Measurements from ENCODE around the gene CNTF.

Gene CNTF

GRCh38 chr11:58577555-58578135 lies 44.8 kb upstream of the CNTF start:
- POLR2A ChIA-PET, result interaction anchor here (0.5 to 2.2 kb wide), 7 partner anchors 9 to 1222 kb away, joined by 3 to 13 read pairs (median 4); no protein-coding TSS in a partner anchor
- peaks cover 0 to 9% (median 2%) of the 10 kb centered on the region in 4 experiments for H3K36me3 ChIP-seq (ENCODE audit: control insufficient read depth in 4 of 4, insufficient read depth in 4 of 4, low read length in 3 of 4)
- H3K27ac ChIP-seq (ENCODE audit: insufficient read depth in 1 of 2, low read depth in 1 of 2, low read length in 2 of 2, poor library complexity in 1 of 2, severe bottlenecking in 2 of 2), result peak overlapping the region; percentile 100
- peaks cover 0 to under 1% (median 0%) of the 10 kb centered on the region in 5 experiments for H3K9me3 ChIP-seq (ENCODE audit: control extremely low read depth in 1 of 5, control insufficient read depth in 4 of 5, insufficient read depth in 2 of 5, low read depth in 1 of 5, low read length in 4 of 5)
- peak overlapping the region; percentile 48 to 96 (median 92) for H3K4me3 ChIP-seq (ENCODE audit: control insufficient read depth in 1 of 7, extremely low read depth in 1 of 7, insufficient read depth in 4 of 7, low read depth in 2 of 7, low read length in 6 of 7)
- CTCF ChIA-PET, result interaction anchor here (0.7 to 3.9 kb wide), 11 partner anchors 10 to 614 kb away, joined by 3 to 38 read pairs (median 3); no protein-coding TSS in a partner anchor
- peaks cover 55 to 74% (median 66%) of the 10 kb centered on the region in 4 experiments for H3K4me1 ChIP-seq (ENCODE audit: control extremely low read depth in 1 of 4, control insufficient read depth in 4 of 4, insufficient read depth in 4 of 4, low read length in 3 of 4)
- peak; percentile 98 to 99 (median 99) for DNase-seq
- no peaks in the 10 kb centered on the region for H3K27me3 ChIP-seq (replicated peaks in 2 of 5; ENCODE audit: control insufficient read depth in 4 of 5, insufficient read depth in 5 of 5, low read length in 4 of 5)
- 0% methylated on average over 17 of the region's 21 CpGs for WGBS (ENCODE audit: insufficient coverage)

- Histone ChIP-seq H3K36me3 (ENCODE audit: control insufficient read depth in 4 of 4, insufficient read depth in 4 of 4, low read length in 3 of 4) (peaks cover 0 to 9% (median 2%) of the 10 kb centered on the region in 4 experiments), H3K4me3 (ENCODE audit: control insufficient read depth in 1 of 7, extremely low read depth in 1 of 7, insufficient read depth in 4 of 7, low read depth in 2 of 7, low read length in 6 of 7) (peak overlapping the region; percentile 48 to 96 (median 92)), H3K9me3 (ENCODE audit: control extremely low read depth in 1 of 5, control insufficient read depth in 4 of 5, insufficient read depth in 2 of 5, low read depth in 1 of 5, low read length in 4 of 5) (peaks cover 0 to 1% (median 0%) of the 10 kb centered on the region in 5 experiments), H3K27ac (ENCODE audit: insufficient read depth in 1 of 2, low read depth in 1 of 2, low read length in 2 of 2, poor library complexity in 1 of 2, severe bottlenecking in 2 of 2) (peak overlapping the region; percentile 100), H3K27me3 (replicated peaks in 2 of 5; ENCODE audit: control insufficient read depth in 4 of 5, insufficient read depth in 5 of 5, low read length in 4 of 5) (no peaks in the 10 kb centered on the region), H3K4me1 (ENCODE audit: control extremely low read depth in 1 of 4, control insufficient read depth in 4 of 4, insufficient read depth in 4 of 4, low read length in 3 of 4) (peaks cover 52 to 73% (median 63%) of the 10 kb centered on the region in 4 experiments)
- WGBS (ENCODE audit: insufficient coverage), result 0% methylated on average over 30 of the region's 33 CpGs
- ChIA-PET CTCF (interaction anchor here (1.0 to 3.9 kb wide), 5 partner anchors 10 to 50 kb away, joined by 3 to 38 read pairs (median 31); no protein-coding TSS in a partner anchor), POLR2A (interaction anchor here (0.5 to 2.2 kb wide), 7 partner anchors 10 to 1222 kb away, joined by 3 to 13 read pairs (median 4); no protein-coding TSS in a partner anchor)
- peak; percentile 93 to 97 (median 95) for DNase-seq
Measured at GRCh38 chr11:58578136-58578634, 44.3 kb upstream of the CNTF start.

GRCh38 chr11:58578635-58579191 lies 43.8 kb upstream of the CNTF start, which contains the start of gene ZFP91:
Gene ZFP91 (plus strand): TSS chr11:58579063. CDS start chr11:58579282, 219 bp downstream.
- H3K4me1 ChIP-seq (ENCODE audit: control extremely low read depth in 1 of 4, control insufficient read depth in 4 of 4, insufficient read depth in 4 of 4, low read length in 3 of 4), result peaks cover 46 to 67% (median 58%) of the 10 kb centered on the region in 4 experiments
- H3K27me3 ChIP-seq (replicated peaks in 2 of 5; ENCODE audit: control insufficient read depth in 4 of 5, insufficient read depth in 5 of 5, low read length in 4 of 5), result no peaks in the 10 kb centered on the region
- under 1% methylated on average over 17 of the region's 51 CpGs for WGBS (ENCODE audit: insufficient coverage)
- H3K4me3 ChIP-seq (ENCODE audit: control insufficient read depth in 1 of 7, extremely low read depth in 1 of 7, insufficient read depth in 4 of 7, low read depth in 2 of 7, low read length in 6 of 7), result peak within 1 kb of the TSS; percentile 87 to 96 (median 92)
- ChIA-PET POLR2A (interaction anchor here (0.7 to 2.2 kb wide), 3 partner anchors 11 to 51 kb away, joined by 3 to 13 read pairs (median 7); no protein-coding TSS in a partner anchor), CTCF (interaction anchor here (3.4 kb wide), 1 partner anchor 11 kb away, joined by 31 read pairs; no protein-coding TSS in a partner anchor)
- peaks cover 0 to 9% (median 2%) of the 10 kb centered on the region in 4 experiments for H3K36me3 ChIP-seq (ENCODE audit: control insufficient read depth in 4 of 4, insufficient read depth in 4 of 4, low read length in 3 of 4)
- peak; percentile 99 to 100 (median 99) for DNase-seq
- peaks cover 0 to 1% (median 0%) of the 10 kb centered on the region in 5 experiments for H3K9me3 ChIP-seq (ENCODE audit: control extremely low read depth in 1 of 5, control insufficient read depth in 4 of 5, insufficient read depth in 2 of 5, low read depth in 1 of 5, low read length in 4 of 5)
- peak within 1 kb of the TSS; percentile 100 for H3K27ac ChIP-seq (ENCODE audit: insufficient read depth in 1 of 2, low read depth in 1 of 2, low read length in 2 of 2, poor library complexity in 1 of 2, severe bottlenecking in 2 of 2)

- Histone ChIP-seq H3K4me3 (ENCODE audit: control insufficient read depth in 1 of 7, extremely low read depth in 1 of 7, insufficient read depth in 4 of 7, low read depth in 2 of 7, low read length in 6 of 7) (peak overlapping the region; percentile 77 to 92 (median 89)), H3K9me3 (ENCODE audit: control extremely low read depth in 1 of 5, control insufficient read depth in 4 of 5, insufficient read depth in 2 of 5, low read depth in 1 of 5, low read length in 4 of 5) (peaks cover 0 to 1% (median 0%) of the 10 kb centered on the region in 5 experiments), H3K27ac (ENCODE audit: insufficient read depth in 1 of 2, low read depth in 1 of 2, low read length in 2 of 2, poor library complexity in 1 of 2, severe bottlenecking in 2 of 2) (peak overlapping the region; percentile 98 to 100), H3K4me1 (ENCODE audit: control extremely low read depth in 1 of 4, control insufficient read depth in 4 of 4, insufficient read depth in 4 of 4, low read length in 3 of 4) (peaks cover 39 to 62% (median 52%) of the 10 kb centered on the region in 4 experiments), H3K27me3 (replicated peaks in 2 of 5; ENCODE audit: control insufficient read depth in 4 of 5, insufficient read depth in 5 of 5, low read length in 4 of 5) (no peaks in the 10 kb centered on the region), H3K36me3 (ENCODE audit: control insufficient read depth in 4 of 4, insufficient read depth in 4 of 4, low read length in 3 of 4) (peaks cover 0 to 9% (median 2%) of the 10 kb centered on the region in 4 experiments)
- peak; percentile 95 to 97 (median 97) for DNase-seq
- WGBS (ENCODE audit: insufficient coverage), result 0% methylated on average over 67 of the region's 78 CpGs
- POLR2A ChIA-PET, result interaction anchor here (1.0 to 2.0 kb wide), 2 partner anchors 12 to 50 kb away, joined by 4 to 7 read pairs; no protein-coding TSS in a partner anchor
- CTCF ChIA-PET, result interaction anchor here (1.1 to 1.4 kb wide), 4 partner anchors 10 to 210 kb away, joined by 3 to 6 read pairs (median 4); no protein-coding TSS in a partner anchor
Measured at GRCh38 chr11:58579192-58580129, 43.0 kb upstream of the CNTF start.

GRCh38 chr11:58580311-58580710 lies 42.2 kb upstream of the CNTF start:
- H3K9me3 ChIP-seq (ENCODE audit: control extremely low read depth in 1 of 5, control insufficient read depth in 4 of 5, insufficient read depth in 2 of 5, low read depth in 1 of 5, low read length in 4 of 5), result peaks cover 0 to 1% (median 0%) of the 10 kb centered on the region in 5 experiments
- WGBS (ENCODE audit: insufficient coverage), result no CpG with 5 or more reads among the region's 2 CpGs
- H3K36me3 ChIP-seq (ENCODE audit: control insufficient read depth in 4 of 4, insufficient read depth in 4 of 4, low read length in 3 of 4), result peaks cover 0 to 13% (median 3%) of the 10 kb centered on the region in 4 experiments
- H3K4me3 ChIP-seq (ENCODE audit: control insufficient read depth in 1 of 7, extremely low read depth in 1 of 7, insufficient read depth in 4 of 7, low read depth in 2 of 7, low read length in 6 of 7), result peak overlapping the region in 6 of 7 experiments; percentile 77 to 92 (median 90)
- CTCF ChIA-PET, result interaction anchor here (1.1 to 1.4 kb wide), 4 partner anchors 9 to 209 kb away, joined by 3 to 6 read pairs (median 4); no protein-coding TSS in a partner anchor
- POLR2A ChIA-PET, result no interaction called here
- no peak for DNase-seq
- no peaks in the 10 kb centered on the region for H3K27me3 ChIP-seq (replicated peaks in 2 of 5; ENCODE audit: control insufficient read depth in 4 of 5, insufficient read depth in 5 of 5, low read length in 4 of 5)
- H3K27ac ChIP-seq (ENCODE audit: insufficient read depth in 1 of 2, low read depth in 1 of 2, low read length in 2 of 2, poor library complexity in 1 of 2, severe bottlenecking in 2 of 2), result peak overlapping the region; percentile 98 to 100
- H3K4me1 ChIP-seq (ENCODE audit: control extremely low read depth in 1 of 4, control insufficient read depth in 4 of 4, insufficient read depth in 4 of 4, low read length in 3 of 4), result peaks cover 30 to 54% (median 43%) of the 10 kb centered on the region in 4 experiments

- ChIA-PET POLR2A (no interaction called here), CTCF (interaction anchor here (1.1 to 1.2 kb wide), 2 partner anchors 23 to 58 kb away, joined by 4 to 9 read pairs; no protein-coding TSS in a partner anchor)
- DNase-seq, result no peak
- Histone ChIP-seq H3K27ac (ENCODE audit: insufficient read depth in 1 of 2, low read depth in 1 of 2, low read length in 2 of 2, poor library complexity in 1 of 2, severe bottlenecking in 2 of 2) (no peak overlapping the region), H3K9me3 (ENCODE audit: control extremely low read depth in 1 of 5, control insufficient read depth in 4 of 5, insufficient read depth in 2 of 5, low read depth in 1 of 5, low read length in 4 of 5) (peaks cover 0 to 1% (median 0%) of the 10 kb centered on the region in 5 experiments), H3K36me3 (ENCODE audit: control insufficient read depth in 4 of 4, insufficient read depth in 4 of 4, low read length in 3 of 4) (peaks cover 2 to 32% (median 4%) of the 10 kb centered on the region in 4 experiments), H3K4me3 (ENCODE audit: control insufficient read depth in 1 of 7, extremely low read depth in 1 of 7, insufficient read depth in 4 of 7, low read depth in 2 of 7, low read length in 6 of 7) (no peak overlapping the region), H3K27me3 (replicated peaks in 2 of 5; ENCODE audit: control insufficient read depth in 4 of 5, insufficient read depth in 5 of 5, low read length in 4 of 5) (no peaks in the 10 kb centered on the region), H3K4me1 (ENCODE audit: control extremely low read depth in 1 of 4, control insufficient read depth in 4 of 4, insufficient read depth in 4 of 4, low read length in 3 of 4) (peaks cover 16 to 44% (median 29%) of the 10 kb centered on the region in 4 experiments)
- no CpG with 5 or more reads among the region's 1 CpG for WGBS (ENCODE audit: insufficient coverage)
Measured at GRCh38 chr11:58582437-58582836, 40.0 kb upstream of the CNTF start.
